Measurements from ENCODE around the gene CNKSR1.

GRCh38 chr1:26129778-26130177 is 47.5 kb upstream of the CNKSR1 start:
- TF ChIP-seq CTCF (IDR thresholded peaks at IDR 0.05) (no peak), POLR2A (IDR thresholded peaks at IDR 0.05) (no peak), POLR2AphosphoS5 (IDR thresholded peaks at IDR 0.05; ENCODE audit: insufficient read depth in 1 of 2, low read depth in 1 of 2) (no peak)
